Body of pancreas (tissue), 4 donors: ENCODE data around the gene RTF1. TPM values are rescaled to one million over a fixed set of nuclear protein-coding genes. Genes with fewer than 3 reads are reported as not detected.
"Not testable (repeated sequence)": the region's sequence is repeated elsewhere in the genome, so short reads cannot be mapped to it uniquely, and the experiment has no call there.

Experiments used
- ATAC-seq: fragments of 150-250 bp; one replicate; pipeline ENCODE4 v1.9.1; 2016
- DNase-seq, 4 donors: peaks; one replicate each; pipeline ENCODE4 v3.0.0-alpha.2; 2019
- H3K27ac ChIP-seq, 4 donors: fragments of 200-600 bp; sonication (generic); 1 replicate in 3 of 4; 2 replicates in 1 of 4; pipeline versions ENCODE4 v1.5.1 to v1.6.1; 2016 to 2019; ENCODE audit warnings: mild to moderate bottlenecking in 1 of 4, mixed read lengths in 1 of 4, moderate library complexity in 1 of 4
- H3K27me3 ChIP-seq, 2 donors: fragments of 200-600 bp; sonication (generic); one replicate each; pipeline ENCODE4 v1.6.0; 2016; ENCODE audit warnings: mild to moderate bottlenecking in 1 of 2
- H3K36me3 ChIP-seq, 2 donors: fragments of 200-600 bp; sonication (generic); replicated peaks in 1 of 2; 2 replicates each; pipeline ENCODE4 v1.5.1; 2016; ENCODE audit warnings: low read depth in 2 of 2; ENCODE audit not compliant: insufficient read depth in 1 of 2
- H3K4me1 ChIP-seq: fragments of 200-600 bp; sonication (generic); one replicate; pipeline ENCODE4 v1.6.0; 2016
- H3K4me3 ChIP-seq, 2 donors: fragments of 200-600 bp; sonication (generic); 1 replicate in 1 of 2; 2 replicates in 1 of 2; pipeline ENCODE4 v1.5.1; 2016 to 2019
- H3K9me3 ChIP-seq, 3 donors: fragments of 200-600 bp; sonication (generic); 1 replicate in 2 of 3; 2 replicates in 1 of 3; pipeline ENCODE4 v1.5.1; 2016
- CTCF ChIP-seq, 7 experiments: fragments of 450-650 bp in 4 of 7; fragments of 200-600 bp in 3 of 7; sonication (generic) in 3 of 7; IDR thresholded peaks; one replicate each; pipeline ENCODE4 v1.5.1; 2016 to 2019; ENCODE audit warnings: antibody characterized with exemption in 7 of 7
- POLR2A ChIP-seq, 3 donors: fragments of 450-650 bp; IDR thresholded peaks; one replicate each; pipeline ENCODE4 v1.6.1; 2016; ENCODE audit warnings: antibody characterized with exemption in 3 of 3, mild to moderate bottlenecking in 2 of 3
- WGBS, 2 donors: methylation state at CpG; one replicate each; pipeline ENCODE4 v1.1.5; 2017; 5-methylcytosine and 5-hydroxymethylcytosine counted together
- intact Hi-C: fragments of 100-400 bp; cut with DNase I; formaldehyde crosslinking; loops from one replicate; pipeline ENCODE4 v1.15.1; 2023
- total RNA-seq, 2 donors: library from RNA; depleted of rRNA; stranded (reverse); fragments of >200 nt; gene quantifications; one replicate each; pipeline ENCODE4 v1.1.0, GENCODE V29; 2016

The RTF1 gene
- total RNA-seq, 2 donors from 2014 or later, result 10.9 to 22.1 TPM

GRCh38 chr15:41435037-41435786 is 18.3 kb downstream of the RTF1 start:
- no peak overlapping the region for H3K4me3 ChIP-seq
- no peaks in the 10 kb centered on the region for H3K9me3 ChIP-seq
- peaks cover 0 to 2% of the 10 kb centered on the region in 2 donors for H3K36me3 ChIP-seq
- DNase-seq (no peak), ATAC-seq (no peak)
- H3K27ac ChIP-seq, result no peak overlapping the region
- intact Hi-C loops, result no loop called here
- H3K4me1 ChIP-seq, result no peaks in the 10 kb centered on the region
- no peak for TF ChIP-seq POLR2A (IDR thresholded peaks at IDR 0.05)
- no peak for TF ChIP-seq CTCF (IDR thresholded peaks at IDR 0.05)
- H3K27me3 ChIP-seq, result no peaks in the 10 kb centered on the region
- 74 to 86% methylated on average over 4 of the region's 4 CpGs for WGBS, 2 donors

GRCh38 chr15:41437448-41437847 is 20.6 kb downstream of the RTF1 start:
- intact Hi-C loops, result no loop called here
- peaks cover 0 to 5% of the 10 kb centered on the region in 2 donors for H3K36me3 ChIP-seq
- ATAC-seq (no peak), DNase-seq (no peak)
- 92 to 93% methylated on average over 4 of the region's 4 CpGs for WGBS, 2 donors
- no peak overlapping the region for H3K27ac ChIP-seq
- H3K4me3 ChIP-seq, result no peak overlapping the region
- no peaks in the 10 kb centered on the region for H3K4me1 ChIP-seq
- no peak for TF ChIP-seq POLR2A (IDR thresholded peaks at IDR 0.05)
- no peaks in the 10 kb centered on the region for H3K27me3 ChIP-seq
- no peaks in the 10 kb centered on the region for H3K9me3 ChIP-seq

- intact Hi-C loops, result no loop called here
- ATAC-seq (no peak), DNase-seq (no peak)
- no peak overlapping the region for H3K27ac ChIP-seq
- H3K4me1 ChIP-seq, result no peaks in the 10 kb centered on the region
- no peak for TF ChIP-seq CTCF (IDR thresholded peaks at IDR 0.05)
- no peak for TF ChIP-seq POLR2A (IDR thresholded peaks at IDR 0.05)
- no peaks in the 10 kb centered on the region for H3K9me3 ChIP-seq
- 91 to 97% methylated on average over 10 to 11 of the region's 11 CpGs for WGBS, 2 donors
- H3K4me3 ChIP-seq, result no peak overlapping the region
- H3K36me3 ChIP-seq, result peaks cover 0 to 5% of the 10 kb centered on the region in 2 donors
- H3K27me3 ChIP-seq, result no peaks in the 10 kb centered on the region
These were observed 21.3 kb downstream of the RTF1 start for GRCh38 chr15:41438206-41438605.

GRCh38 chr15:41438745-41439144 is 21.9 kb downstream of the RTF1 start:
- DNase-seq, H3K4me1 ChIP-seq, intact Hi-C loops, ATAC-seq, H3K4me3 ChIP-seq, H3K9me3 ChIP-seq, H3K27me3 ChIP-seq, H3K27ac ChIP-seq, H3K36me3 ChIP-seq: not testable (repeated sequence)
- 94 to 100% methylated on average over 5 of the region's 5 CpGs for WGBS, 2 donors

- no peak for TF ChIP-seq CTCF (IDR thresholded peaks at IDR 0.05)
- TF ChIP-seq POLR2A (IDR thresholded peaks at IDR 0.05), result no peak
- DNase-seq (no peak), ATAC-seq (no peak)
- H3K27ac ChIP-seq, result no peak overlapping the region
- no peaks in the 10 kb centered on the region for H3K9me3 ChIP-seq
- H3K27me3 ChIP-seq, result no peaks in the 10 kb centered on the region
- WGBS, 2 donors, result 40 to 41% methylated on average over 2 of the region's 2 CpGs
- intact Hi-C loops, result no loop called here
- no peaks in the 10 kb centered on the region for H3K4me1 ChIP-seq
- peaks cover 0 to 5% of the 10 kb centered on the region in 2 donors for H3K36me3 ChIP-seq
- H3K4me3 ChIP-seq, result no peak overlapping the region
These were observed 26.4 kb downstream of the RTF1 start for GRCh38 chr15:41443275-41443674.

- DNase-seq, result no peak
These were observed 28.5 kb downstream of the RTF1 start for GRCh38 chr15:41445399-41445798.

More at GRCh38 chr15:41445399-41445798, 28.5 kb downstream of the RTF1 start:
- Histone ChIP-seq H3K27ac (no peak overlapping the region), H3K36me3 (peaks cover 0 to 3% of the 10 kb centered on the region in 2 donors), H3K27me3 (no peaks in the 10 kb centered on the region), H3K4me1 (no peaks in the 10 kb centered on the region), H3K4me3 (no peak overlapping the region), H3K9me3 (no peaks in the 10 kb centered on the region)
- intact Hi-C loops, result no loop called here
- no peak for ATAC-seq
- TF ChIP-seq CTCF (IDR thresholded peaks at IDR 0.05) (no peak), POLR2A (IDR thresholded peaks at IDR 0.05) (no peak)
